GM18511 (cell line): ENCODE results near the gene SIK3.

Experiments
- ATAC-seq: cut with Tn5 transposase; IDR thresholded peaks from one replicate; pipeline ENCODE4 v1.9.1; 2021; ENCODE audit warnings: mild to moderate bottlenecking, moderate library complexity; ENCODE audit not compliant: unreplicated experiment

SIK3 gene

GRCh38 chr11:116829525-116830183 lies 268.6 kb downstream of the SIK3 start, which contains the start of gene APOC3:
TSS of gene APOC3 (plus strand) at chr11:116829907. CDS start at chr11:116830583, 676 bp downstream.
- no peak for ATAC-seq

- no peak for ATAC-seq
Measured at GRCh38 chr11:116828632-116829524, 269.4 kb downstream of the SIK3 start.

GRCh38 chr11:116827461-116827860 lies 270.8 kb downstream of the SIK3 start:
- ATAC-seq, result no peak

- ATAC-seq, result no peak
Measured at GRCh38 chr11:116826751-116827431, 271.3 kb downstream of the SIK3 start.

- no peak for ATAC-seq
Measured at GRCh38 chr11:116825854-116826750, 272.1 kb downstream of the SIK3 start.

GRCh38 chr11:116825434-116825833 lies 272.8 kb downstream of the SIK3 start:
- no peak for ATAC-seq

- ATAC-seq, result no peak
Measured at GRCh38 chr11:116823031-116823843, 275.0 kb downstream of the SIK3 start, which contains the start of gene APOA4. TSS of gene APOA4 (minus strand) at chr11:116823304. CDS start at chr11:116823191, 113 bp downstream.

GRCh38 chr11:116822575-116822974 lies 275.7 kb downstream of the SIK3 start:
- ATAC-seq, result no peak

- no peak for ATAC-seq
Measured at GRCh38 chr11:116821050-116821918, 276.9 kb downstream of the SIK3 start.

GRCh38 chr11:116819049-116819448 lies 279.2 kb downstream of the SIK3 start:
- no peak for ATAC-seq

- ATAC-seq, result no peak
Measured at GRCh38 chr11:116814502-116814901, 283.7 kb downstream of the SIK3 start.

- no peak for ATAC-seq
Measured at GRCh38 chr11:116813781-116814471, 284.3 kb downstream of the SIK3 start.

- ATAC-seq, result no peak
Measured at GRCh38 chr11:116813170-116813569, 285.1 kb downstream of the SIK3 start.

- ATAC-seq, result no peak
Measured at GRCh38 chr11:116812109-116812508, 286.1 kb downstream of the SIK3 start.

- no peak for ATAC-seq
Measured at GRCh38 chr11:116811194-116811593, 287.0 kb downstream of the SIK3 start.

- no peak for ATAC-seq
Measured at GRCh38 chr11:116808262-116809175, 289.7 kb downstream of the SIK3 start.
